ENCODE measurements around the gene TANGO2. TPM values are rescaled to one million over a fixed set of nuclear protein-coding genes. Genes with fewer than 3 reads are reported as not detected.

TANGO2 gene
- total RNA-seq, 4 donors from 2014 or later = 24.3 to 46.7 (median 37.5) TPM

- TF ChIP-seq, protein P1, sequence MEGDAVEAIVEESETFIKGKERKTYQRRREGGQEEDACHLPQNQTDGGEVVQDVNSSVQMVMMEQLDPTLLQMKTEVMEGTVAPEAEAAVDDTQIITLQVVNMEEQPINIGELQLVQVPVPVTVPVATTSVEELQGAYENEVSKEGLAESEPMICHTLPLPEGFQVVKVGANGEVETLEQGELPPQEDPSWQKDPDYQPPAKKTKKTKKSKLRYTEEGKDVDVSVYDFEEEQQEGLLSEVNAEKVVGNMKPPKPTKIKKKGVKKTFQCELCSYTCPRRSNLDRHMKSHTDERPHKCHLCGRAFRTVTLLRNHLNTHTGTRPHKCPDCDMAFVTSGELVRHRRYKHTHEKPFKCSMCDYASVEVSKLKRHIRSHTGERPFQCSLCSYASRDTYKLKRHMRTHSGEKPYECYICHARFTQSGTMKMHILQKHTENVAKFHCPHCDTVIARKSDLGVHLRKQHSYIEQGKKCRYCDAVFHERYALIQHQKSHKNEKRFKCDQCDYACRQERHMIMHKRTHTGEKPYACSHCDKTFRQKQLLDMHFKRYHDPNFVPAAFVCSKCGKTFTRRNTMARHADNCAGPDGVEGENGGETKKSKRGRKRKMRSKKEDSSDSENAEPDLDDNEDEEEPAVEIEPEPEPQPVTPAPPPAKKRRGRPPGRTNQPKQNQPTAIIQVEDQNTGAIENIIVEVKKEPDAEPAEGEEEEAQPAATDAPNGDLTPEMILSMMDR (IDR thresholded peaks at IDR 0.05; ENCODE audit: low read depth) = no peak
These were observed 21.7 kb upstream of the TANGO2 start for GRCh38 chr22:19998991-19999820.

DNA sequence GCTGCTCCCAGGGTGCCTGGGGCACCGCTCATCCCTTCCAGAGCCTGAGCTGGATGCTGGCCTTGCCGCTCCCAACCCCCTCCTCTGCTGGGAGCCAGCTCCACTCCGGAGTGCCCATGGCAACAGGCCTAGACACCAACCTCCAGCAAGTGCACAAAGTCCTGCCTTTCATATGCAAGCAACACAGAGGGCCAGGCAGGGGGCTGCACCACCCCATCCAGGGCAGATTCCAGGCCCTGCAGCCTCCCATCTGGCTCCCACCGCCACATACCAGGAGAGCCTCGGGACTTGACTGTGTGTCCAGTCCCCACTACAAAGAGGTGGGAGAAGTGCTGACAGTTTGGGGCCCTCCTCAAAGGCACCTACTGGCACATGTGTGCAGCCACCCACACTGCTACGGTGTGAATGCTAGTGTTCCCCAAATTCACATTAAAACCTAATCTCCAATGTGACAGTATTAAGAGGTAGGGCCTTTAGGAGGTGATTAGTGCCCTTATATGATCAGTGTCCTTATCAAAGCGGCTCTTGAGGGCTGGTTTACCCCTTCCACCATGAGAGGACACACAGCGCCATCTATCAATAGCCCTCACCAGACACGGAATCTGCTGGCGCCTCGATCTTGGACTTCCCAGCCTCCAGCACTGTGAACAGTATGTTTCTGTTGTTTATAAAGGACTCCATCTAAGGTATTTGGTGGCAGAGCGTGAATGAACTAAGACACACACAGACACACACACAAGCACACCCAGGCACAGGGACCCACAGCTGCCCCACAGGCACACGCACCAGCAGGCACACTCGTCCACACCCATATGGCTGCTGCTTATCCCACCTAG, 20.4 kb upstream of the TANGO2 start:
- TF ChIP-seq, protein P1 (IDR thresholded peaks at IDR 0.05; ENCODE audit: low read depth) = no peak

DNA sequence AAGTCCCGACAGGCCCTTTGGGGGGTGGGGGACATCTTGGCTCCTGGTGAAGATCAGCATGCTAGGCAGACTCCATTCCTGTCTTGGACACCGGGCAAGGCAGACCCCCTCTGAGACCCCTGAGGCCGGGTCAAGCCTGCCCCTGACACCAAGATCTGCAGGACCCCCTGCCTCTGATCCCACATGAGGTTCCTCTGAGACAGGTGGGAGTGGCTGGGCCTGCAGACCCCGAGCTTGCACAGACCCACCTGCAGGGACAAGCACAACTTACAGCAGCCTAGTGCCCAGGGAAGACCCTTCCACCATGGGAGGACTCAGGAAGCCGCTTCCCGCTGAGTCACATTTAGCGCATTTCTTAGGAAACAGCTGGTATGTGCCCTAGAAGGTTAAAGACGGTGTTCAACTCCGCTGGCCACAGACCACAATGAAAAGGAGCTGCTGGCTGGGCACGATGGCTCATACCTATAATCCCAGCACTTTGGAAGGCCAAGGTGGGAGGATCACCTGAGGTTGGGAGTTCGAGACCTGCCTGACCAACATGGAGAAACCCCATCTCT, 19.8 kb upstream of the TANGO2 start:
- TF ChIP-seq, protein P1 (IDR thresholded peaks at IDR 0.05; ENCODE audit: low read depth) = no peak

- TF ChIP-seq, protein P1 (IDR thresholded peaks at IDR 0.05; ENCODE audit: low read depth) = no peak
These were observed 18.8 kb upstream of the TANGO2 start for GRCh38 chr22:20002128-20002527.

GRCh38 chr22:20002636-20003035, 18.3 kb upstream of the TANGO2 start:
- TF ChIP-seq, protein P1 (IDR thresholded peaks at IDR 0.05; ENCODE audit: low read depth) = no peak

GRCh38 chr22:20003304-20003703, 17.6 kb upstream of the TANGO2 start:
- TF ChIP-seq, protein P1 (IDR thresholded peaks at IDR 0.05; ENCODE audit: low read depth) = no peak

GRCh38 chr22:20004464-20004863, 16.4 kb upstream of the TANGO2 start:
- TF ChIP-seq, protein P1 (IDR thresholded peaks at IDR 0.05; ENCODE audit: low read depth) = no peak
